Measurements from ENCODE around the gene ARHGAP15.

DNA sequence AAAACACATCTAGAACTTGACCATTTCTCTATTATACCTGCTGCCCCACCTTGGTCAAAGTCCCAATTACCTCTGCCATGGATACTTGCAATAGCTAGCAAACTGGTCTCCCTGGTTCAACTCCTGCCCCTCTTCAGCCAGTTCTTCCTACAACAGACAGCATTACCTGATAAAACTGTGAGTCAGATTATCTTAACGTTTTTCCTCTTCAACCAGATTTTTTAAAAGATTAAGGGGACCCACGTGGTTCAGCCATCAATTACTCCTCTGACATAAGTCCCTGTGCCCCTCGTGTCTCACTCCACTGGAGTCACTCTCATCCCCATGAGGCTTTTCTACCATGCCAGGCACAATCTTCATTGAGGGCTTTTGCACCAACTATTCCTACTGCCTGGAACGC is 5.3 kb upstream of the ARHGAP15 start:
- TF ChIP-seq EZH2phosphoT487 (IDR thresholded peaks at IDR 0.05; ENCODE audit: borderline replicate concordance) (no peak), ZNF274 (IDR thresholded peaks at IDR 0.05; ENCODE audit: low read depth, low read length) (no peak), YY1 (IDR thresholded peaks at IDR 0.05; ENCODE audit: extremely low read depth, insufficient replicate concordance, low read depth, low read length) (no peak), EGR1 (IDR thresholded peaks at IDR 0.05; ENCODE audit: low read depth) (no peak), POLR2A (IDR thresholded peaks at IDR 0.05; ENCODE audit: borderline replicate concordance, extremely low read depth, insufficient read depth, insufficient read length) (no peak), RAD21 (IDR thresholded peaks at IDR 0.05; ENCODE audit: low read depth) (no peak)
